8988T (cell line): ENCODE measurements around the gene VSTM5.

Source experiments
- DNase-seq: peaks from one replicate; pipeline ENCODE4 v3.0.0; 2011

VSTM5 gene

DNA sequence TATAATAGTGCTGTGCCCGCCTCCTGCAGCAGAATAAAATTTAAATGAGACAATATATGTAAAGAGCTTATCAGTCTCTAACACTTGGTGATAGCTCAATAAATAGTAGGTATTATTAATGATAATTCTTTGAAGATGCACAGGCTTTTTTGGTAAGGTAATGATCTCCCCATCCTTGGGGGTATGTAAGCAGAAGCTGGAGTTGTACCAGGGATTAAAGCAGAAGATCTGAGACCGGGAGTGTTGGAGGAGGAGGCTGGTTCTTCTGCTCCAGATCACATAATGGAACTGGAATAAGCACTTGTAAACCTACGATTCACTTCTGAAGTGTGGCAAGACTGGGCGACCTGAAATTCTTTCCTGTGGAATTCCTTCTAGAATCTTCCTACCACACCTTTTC is 8.4 kb downstream of the VSTM5 start:
- DNase-seq, result no peak

DNA sequence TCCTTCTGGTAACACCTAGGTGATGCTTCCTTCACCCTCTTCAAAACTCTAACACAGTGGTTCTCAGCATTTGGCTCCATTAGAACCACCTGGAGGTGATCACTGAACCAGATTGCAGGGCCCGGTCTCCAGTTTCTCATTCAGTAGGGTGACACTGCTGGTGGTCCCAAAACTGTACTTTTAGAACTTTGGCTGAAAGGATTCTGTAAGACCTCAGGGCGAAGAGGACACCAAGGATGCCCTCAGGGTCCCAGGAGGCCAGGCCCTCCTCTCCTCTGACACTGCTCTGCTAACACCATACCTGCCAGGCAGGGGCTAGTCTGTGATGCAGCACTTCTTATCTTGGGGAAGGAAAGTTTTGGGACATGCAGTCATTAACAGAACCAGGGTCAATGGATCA is 9.0 kb downstream of the VSTM5 start:
- no peak for DNase-seq

DNA sequence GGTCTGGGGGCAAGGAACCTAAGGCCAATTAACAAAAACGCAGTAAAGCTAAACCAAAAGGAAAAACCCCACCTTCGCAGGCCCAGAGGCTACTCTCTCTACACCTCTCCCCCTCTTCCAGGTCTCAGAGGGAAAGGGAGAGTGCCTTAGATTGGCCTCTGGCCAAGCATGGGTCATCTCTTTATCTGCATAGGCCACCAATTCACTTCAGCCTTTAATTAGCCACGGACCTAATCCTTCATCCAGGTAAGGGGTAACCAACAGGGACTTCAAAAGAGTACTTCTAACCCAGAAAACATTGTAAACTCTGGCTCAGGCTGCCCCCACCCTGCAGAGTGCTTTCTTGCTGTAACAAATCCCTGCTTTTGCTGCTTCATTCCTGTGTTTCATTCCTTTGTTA is 9.4 kb downstream of the VSTM5 start:
- no peak for DNase-seq

DNA sequence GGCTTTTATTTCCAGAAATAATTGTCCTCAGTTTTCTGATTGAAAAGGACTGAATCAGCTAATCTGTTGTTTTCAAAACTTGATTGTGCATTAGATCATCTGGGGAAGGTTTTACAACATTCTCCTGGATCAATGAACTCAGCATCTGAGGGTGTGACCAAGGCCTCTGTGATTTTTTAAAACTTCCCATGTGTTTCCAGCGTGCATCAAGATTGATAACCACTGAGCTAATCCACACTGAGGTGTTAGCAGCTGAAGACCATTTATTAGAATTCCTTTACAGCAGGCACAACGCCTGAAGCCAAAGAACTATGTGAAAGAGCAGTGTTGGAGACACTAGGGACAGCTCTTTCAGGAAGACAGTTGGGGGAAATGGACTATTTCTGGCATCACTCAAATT is 10.2 kb downstream of the VSTM5 start:
- no peak for DNase-seq

DNA sequence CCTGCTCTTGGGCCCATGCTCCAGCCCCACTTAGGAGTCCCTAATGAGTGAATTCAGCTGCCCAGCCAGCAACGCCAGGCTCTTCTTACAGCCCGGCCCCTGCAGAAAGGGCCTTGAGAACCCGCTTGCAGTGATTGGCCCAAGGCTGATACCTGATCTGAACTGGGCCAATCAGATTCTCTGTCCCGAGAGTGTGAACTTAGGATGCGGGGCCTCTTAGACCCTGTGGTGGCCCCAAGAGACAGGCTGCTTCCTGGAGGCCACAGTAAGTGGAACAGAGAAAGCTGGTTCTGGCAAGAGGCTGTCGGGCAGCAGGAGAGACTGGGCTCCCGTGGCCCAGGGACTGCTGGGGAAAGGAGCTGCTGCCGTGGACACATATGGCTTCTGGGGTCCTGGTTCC is 11.5 kb downstream of the VSTM5 start:
- no peak for DNase-seq

DNA sequence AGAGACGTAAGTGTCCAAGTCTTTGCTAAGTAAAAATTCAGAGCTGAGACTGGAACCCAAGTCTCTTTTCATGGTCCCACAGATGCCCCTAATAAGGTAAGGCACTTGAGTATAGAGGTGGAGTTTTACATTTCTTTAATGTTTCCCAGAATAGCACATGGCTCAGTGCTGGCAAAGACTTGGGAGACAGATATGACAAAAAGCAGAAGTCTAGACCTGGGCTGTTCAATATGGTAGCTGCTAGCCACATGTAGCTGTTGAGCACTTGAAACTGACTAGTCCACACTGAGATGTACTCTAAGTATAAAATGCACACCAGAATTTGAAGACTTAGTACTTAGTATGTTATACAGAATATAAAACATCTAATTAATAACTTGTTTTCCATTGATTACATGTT is 17.6 kb downstream of the VSTM5 start:
- no peak for DNase-seq

DNA sequence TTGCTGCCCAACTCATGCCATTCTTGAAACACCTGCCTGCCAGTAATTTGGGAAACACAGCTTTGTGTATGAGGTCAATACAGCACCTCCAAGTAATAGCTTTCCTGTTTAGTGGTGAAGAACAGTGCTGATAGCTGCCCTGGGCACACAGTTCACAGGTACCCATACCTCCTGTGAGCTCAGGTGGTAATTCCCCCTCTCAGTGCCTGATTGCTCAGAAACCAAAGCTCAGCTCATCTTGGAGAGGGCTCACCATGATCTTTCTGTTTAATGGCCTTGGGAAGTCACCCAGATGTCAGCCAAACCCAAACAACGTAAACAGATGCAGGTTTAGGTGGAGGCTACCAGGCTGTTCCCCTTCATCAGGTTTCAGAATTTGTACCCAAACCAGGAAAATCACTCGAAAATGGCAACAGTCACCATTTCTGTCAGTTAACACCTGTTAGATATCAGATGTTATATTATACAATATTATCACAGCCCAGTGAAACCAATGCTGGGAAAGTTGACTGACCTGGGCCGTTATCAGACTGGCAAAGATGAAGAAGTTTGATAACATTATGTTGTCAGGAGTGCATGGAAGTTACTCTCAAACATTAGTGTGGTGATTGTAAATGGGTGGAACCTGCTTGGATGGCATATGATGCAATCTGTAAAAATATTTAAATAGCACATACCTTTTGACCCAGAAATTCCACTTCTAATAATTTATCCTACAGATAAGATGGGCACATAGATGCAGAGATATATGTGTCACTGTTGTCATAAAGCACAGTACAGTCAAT is 18.9 kb downstream of the VSTM5 start:
- no peak for DNase-seq

DNA sequence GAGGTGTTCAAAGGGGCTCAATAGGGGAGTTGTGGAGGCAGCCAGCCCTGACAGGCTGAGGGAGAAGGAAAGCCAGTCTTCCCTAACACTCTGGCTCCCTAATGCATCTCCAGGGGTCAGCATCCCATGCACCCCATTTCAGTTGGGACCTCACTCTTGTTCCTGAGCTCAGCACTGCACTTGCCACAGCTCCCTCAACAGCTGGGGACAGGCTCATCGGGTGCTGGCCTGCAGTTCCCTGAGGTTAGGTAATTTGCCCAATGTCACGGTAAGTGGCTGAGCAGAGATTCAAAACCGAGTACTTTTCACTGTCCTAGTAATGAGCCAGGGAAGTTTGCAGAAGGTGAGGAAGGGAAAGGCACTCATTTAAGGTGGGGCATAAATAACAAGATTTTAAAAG is 20.8 kb downstream of the VSTM5 start:
- DNase-seq, result no peak

DNA sequence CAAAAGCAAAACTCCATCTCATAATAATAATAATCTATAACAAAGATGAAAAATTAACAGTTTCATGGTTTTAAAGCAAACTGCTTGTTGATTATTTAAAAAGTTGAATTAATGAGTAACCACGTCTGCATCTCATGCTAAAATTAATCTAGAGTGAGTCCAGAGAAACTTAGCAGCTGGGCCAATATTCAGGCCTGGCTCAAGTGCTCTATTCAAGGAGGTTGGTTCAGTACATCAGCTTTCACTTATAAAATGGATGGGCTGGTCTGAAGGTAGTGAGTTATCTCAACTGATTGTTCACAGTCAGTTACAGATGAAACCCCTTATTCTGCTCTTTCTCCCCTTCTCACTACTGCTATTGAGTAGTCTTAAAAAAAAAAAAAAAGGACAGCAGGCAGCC is 23.1 kb downstream of the VSTM5 start:
- no peak for DNase-seq

DNA sequence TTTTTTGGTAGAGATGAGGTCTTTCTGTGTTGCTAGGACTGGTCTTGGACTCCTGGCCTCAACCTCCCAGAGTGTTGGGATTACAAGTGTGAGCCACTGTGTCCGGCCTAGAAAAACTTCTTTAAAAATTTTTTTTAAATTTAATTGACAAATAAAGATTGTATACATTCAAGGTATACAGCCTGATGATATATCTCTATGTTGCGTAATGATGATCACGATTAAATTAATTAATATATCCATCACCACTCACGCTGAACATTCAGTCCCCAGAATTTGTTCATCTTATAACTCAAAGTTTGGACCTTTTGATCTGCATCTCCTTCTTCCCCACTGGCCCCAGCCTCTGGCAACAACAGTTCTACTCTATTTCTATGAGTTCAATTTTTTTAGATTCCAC is 27.2 kb downstream of the VSTM5 start:
- no peak for DNase-seq

DNA sequence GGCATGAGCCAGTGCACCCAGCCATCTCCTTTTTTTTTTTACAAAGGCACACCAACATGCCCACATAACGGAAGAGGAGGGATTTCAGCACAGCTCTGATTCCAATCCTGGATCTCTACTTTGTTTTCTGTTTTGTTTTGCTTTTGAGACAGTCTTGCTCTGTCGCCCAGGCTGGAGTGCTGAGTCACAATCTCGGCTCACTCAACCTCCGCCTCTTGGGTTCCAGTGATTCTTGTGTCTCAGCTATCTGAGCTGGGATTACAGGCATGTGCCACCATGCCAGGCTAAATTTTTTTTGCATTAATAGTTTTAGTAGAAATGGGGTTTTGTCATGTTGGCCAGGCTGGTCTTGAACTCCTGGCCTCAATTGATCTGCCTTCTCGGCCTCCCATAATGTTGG is 28.1 kb downstream of the VSTM5 start:
- DNase-seq, result no peak

DNA sequence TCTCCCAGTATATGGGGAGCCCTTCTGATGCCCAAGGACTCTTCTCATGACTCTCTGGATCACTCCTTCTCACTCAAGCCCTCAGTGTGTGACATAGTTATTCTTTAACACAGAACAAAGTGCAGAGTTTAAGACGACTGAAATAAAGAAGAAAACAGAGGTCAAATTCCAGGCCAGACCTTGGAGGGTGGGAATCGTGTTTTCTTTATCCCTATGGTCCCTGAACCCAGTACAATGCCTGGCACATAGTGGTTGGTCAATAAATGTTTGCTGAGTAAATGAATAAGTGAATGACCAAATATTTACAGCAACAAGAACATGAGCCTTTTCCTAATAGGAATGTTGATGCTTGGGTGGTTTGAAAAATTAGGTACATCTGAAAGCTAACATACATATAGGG is 28.8 kb downstream of the VSTM5 start:
- DNase-seq, result no peak

DNA sequence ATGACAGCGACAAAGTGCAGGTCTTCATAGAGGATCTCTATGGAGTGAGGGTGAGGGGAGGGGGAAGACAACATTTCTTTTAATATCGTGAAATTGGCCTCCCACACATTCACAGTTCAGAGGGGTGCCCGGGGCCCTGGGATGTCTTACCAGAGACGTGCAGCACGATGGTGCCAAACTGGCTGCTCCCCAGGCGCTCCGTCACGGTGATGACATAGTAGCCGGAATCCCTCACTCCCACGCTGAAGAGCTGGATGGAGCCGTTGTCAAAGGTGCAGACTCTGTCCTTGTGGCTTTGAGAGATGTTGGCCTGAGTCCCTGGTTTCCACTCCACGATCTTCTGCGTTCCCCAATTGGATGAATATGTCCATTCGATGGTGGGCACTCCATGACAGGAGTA is 29.6 kb downstream of the VSTM5 start:
- no peak for DNase-seq

DNA sequence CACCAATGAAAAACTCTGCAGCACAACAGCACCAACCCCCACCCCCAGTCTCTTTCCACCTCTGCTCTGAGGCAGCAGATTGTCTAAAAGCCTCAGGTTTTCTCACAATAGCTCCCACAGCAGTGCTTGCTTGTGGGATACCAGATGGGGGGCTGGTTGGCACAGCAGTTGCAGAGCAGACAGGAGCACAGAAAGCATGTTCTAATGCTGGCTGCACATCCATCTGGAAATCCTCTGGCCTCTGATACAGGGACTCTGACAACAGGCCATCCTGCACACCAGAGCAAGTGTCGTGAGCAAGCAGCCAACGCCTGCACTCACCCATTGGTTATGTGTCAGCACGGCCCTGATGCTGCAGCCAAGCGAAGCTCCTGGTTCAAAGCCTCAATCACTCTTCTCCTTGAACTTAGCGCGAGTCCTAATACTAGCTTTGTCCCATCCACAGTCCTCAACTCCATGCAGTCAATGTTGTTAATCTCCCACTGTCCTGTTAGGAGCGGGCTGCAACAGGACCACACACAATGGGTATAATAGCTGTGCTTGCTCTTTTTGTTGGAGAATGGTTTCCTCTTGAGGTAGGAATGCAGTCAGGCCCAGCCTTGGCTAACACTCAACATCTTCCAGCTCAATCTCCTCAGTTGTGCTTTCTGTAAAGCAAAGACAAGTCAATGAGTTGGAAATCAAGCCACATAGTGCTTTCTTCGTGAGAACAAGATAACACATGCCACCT is 30.3 kb downstream of the VSTM5 start:
- no peak for DNase-seq

DNA sequence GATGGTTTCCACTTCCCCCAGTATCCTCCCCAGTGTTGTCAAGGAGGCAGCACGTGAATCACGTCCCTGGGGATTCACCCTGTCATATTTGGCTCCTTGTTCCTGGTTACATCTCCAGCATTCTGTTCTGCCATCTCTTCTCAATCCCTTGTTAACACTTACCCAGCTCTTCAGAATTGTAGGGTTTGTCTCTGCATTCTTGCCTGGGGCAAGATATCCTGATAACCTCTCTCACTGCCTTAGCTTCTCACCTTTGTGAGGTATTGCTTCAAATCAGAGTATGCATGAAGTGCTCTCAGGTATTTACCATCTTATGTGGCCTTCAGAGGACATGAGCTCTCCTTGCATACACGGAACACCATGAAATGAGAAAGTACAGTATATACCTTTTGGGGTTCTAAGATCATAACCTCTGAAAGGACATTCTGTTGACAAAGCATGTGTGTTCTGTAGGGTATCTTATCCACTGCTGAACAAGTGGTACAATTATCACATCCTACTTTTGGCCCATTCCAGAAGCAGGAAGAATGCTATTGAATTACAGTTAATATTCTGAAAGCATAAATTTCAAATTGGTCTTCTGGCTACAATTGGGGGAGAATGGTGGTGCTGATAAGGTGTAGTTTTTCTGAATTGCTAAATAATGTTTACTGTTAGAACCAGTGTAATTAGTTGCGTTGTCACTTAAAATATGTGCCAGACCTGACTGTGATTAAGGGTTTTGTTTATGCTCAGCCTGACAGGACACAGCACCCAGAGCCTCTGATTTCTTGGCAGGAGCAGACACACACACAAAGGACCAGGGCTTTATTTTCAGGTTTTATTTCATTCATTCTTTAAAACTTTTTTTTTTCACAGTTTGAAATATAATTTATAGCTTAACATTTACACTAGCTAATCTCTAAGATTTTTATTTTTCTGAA is 32.7 kb downstream of the VSTM5 start:
- DNase-seq, result no peak

DNA sequence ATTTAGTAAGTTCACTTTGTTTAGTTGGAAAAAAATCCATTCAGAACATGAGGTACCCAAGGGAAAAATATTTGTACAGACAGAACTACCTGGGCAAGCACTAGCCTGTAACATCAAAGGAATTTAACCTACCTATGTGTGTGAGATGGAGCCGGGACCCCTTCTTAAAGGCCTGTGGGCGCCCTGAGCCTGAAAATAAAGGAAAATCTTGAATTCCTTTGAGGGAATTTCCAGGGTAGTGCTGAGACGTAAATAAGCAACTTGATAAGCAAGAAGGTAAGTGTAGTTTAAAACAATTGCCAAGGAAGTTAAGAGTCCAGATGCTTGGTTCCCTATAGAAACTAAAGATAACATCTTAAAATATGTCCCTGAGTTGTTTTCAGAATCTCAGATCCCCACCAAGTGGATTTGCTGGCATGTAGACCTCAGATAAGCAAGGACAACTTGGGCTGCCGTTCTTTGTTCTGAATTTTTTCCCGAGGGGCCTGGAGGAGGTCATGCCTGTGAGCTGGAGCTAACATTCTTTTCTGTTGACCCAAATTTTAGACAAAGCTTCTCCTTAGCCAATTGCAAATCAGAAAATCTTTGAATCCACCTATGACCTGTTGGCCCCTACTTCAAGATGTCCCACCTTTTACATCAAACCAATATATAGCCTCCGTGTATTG is 35.3 kb downstream of the VSTM5 start:
- no peak for DNase-seq

DNA sequence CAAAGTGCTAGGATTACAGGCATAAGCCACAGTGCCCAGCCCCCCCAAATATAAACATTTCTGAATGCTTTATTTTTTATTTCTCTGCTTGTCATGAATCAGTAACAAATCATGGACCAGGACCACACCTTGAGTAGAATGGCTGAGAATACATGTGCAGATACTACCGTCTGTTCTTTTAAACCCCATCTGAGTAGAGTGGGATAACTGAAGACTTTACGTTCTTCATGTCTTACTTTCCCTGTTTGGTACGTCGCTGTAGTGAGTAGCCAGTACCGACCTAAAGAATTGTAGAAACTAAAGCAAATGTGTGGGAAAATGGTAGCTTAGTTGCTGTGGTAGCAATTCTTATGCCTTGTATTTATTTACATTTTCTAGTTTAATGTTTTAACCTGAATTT is 36.4 kb downstream of the VSTM5 start:
- DNase-seq, result no peak

DNA sequence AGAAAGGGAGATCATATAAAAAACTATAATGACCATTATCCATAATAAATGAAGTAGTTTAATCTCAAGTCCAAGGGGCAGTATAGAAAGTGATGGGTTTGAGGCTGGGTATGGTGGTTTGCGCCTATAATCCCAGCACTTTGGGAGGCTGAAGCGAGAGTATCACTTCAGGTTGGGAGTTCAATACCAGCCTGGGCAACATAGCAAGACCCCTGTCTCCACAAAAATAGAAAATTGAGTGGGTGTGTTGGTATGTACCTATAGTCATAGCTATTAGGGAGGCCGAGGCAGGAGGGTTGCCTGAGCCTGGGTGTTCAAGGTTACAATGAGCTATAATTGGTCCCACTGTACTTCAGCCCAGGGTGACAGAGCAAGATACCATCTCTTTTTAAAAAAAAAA is 42.4 kb downstream of the VSTM5 start:
- DNase-seq, result no peak

DNA sequence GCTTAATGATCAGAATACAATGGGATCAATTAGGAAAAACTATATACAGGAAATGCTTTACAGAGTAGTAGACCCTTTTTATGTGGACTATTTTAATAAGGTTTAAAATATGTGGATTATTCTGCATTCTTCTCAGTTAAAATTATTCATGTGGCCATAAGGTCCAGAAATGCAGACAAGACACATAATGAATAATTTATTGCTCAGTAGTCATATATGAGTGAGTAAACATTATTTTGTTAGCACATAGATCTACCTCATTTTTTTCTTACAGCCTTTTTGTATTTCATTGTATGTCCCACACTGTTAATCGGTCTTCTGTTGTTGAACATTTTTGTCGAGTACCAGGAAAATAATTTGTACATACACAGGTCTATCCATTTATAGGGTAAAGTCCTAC is 45.5 kb downstream of the VSTM5 start:
- DNase-seq, result no peak

DNA sequence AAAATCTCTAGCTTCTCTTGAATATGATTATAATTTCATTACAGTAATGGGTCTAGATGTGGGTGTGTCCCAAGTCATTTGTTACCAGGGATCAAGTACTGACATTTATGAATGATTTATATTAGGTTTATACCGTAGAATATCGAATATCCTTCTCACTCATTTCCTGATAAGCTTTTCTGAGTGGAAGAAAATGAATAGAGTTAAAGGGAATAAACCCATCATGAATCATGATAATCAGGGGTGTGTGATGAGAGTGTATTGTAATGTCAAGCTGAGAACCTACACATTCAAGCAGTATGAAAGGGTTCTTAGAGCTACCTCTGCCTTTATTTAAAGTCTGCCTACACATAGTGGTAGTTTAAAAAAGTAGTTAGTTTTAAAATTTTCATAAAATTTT is 49.1 kb downstream of the VSTM5 start:
- DNase-seq, result no peak

DNA sequence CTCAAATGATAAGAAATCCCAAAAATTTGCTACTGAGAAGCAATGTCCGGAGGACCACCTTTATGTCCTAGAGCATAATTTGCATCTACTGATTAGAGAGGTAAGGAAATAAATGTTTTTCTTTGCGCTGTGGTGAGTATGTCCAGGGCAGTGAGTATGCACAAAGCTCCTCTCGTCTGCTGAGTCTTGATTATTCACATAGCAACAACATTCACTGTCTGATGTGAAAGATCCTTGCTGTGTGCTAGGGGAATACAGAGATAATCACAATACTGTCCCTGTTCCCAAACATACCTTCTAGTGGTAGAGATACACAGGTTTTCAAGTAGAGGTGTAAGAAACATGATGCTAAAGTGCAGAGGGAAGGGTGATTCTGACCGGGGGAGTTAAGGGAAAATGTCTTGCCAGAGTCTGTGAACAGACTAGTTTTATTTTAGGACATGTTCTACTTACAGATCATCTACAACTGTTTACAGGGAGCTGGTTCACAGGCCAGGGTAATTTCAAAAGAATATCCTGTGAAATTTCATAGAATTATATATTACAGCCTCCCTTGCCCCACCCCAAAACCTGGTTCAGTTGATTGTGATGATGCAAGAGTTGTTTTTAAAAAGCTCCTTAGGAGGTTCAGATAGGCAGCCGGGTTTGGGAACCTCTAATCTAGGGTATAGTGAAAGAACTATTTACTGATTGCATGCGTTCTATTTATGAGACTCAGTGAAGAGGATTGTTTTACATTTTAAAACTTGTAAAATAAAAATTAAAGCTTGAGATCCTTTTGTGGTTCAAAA is 53.8 kb downstream of the VSTM5 start:
- DNase-seq, result no peak

DNA sequence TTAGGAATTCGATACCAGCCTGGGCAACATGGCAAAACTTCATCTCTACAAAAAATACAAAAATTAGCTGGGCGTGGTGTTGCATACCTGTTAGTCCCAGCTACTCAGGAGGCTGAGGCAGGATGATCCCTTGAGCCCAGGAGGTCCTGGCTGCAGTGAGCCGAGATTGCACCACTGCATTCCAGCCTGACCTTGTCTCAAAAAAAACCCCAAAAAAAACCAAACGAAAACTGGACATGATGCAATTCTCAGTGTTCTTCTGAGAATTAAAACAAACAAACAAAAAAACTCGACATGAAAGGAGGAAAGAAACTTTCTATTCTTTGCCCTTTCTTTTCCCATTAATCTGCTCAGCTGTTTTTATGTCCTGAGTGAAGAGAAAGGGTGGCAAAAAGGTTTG is 58.9 kb downstream of the VSTM5 start:
- no peak for DNase-seq
